B cell (primary cell): Measurements from ENCODE around the gene HOXC13.

ENCODE experiments used
- CTCF ChIP-seq: fragments of 200-600 bp; IDR thresholded peaks from one replicate; pipeline ENCODE4 v1.8.0; 2022; ENCODE audit warnings: antibody characterized with exemption, mild to moderate bottlenecking
- EZH2 ChIP-seq: IDR thresholded peaks from 2 replicates; pipeline ENCODE4 v1.6.1; 2012; ENCODE audit warnings: borderline replicate concordance, low read depth, mild to moderate bottlenecking, moderate library complexity, low read length; ENCODE audit not compliant: insufficient read depth, poor library complexity, severe bottlenecking

DNA sequence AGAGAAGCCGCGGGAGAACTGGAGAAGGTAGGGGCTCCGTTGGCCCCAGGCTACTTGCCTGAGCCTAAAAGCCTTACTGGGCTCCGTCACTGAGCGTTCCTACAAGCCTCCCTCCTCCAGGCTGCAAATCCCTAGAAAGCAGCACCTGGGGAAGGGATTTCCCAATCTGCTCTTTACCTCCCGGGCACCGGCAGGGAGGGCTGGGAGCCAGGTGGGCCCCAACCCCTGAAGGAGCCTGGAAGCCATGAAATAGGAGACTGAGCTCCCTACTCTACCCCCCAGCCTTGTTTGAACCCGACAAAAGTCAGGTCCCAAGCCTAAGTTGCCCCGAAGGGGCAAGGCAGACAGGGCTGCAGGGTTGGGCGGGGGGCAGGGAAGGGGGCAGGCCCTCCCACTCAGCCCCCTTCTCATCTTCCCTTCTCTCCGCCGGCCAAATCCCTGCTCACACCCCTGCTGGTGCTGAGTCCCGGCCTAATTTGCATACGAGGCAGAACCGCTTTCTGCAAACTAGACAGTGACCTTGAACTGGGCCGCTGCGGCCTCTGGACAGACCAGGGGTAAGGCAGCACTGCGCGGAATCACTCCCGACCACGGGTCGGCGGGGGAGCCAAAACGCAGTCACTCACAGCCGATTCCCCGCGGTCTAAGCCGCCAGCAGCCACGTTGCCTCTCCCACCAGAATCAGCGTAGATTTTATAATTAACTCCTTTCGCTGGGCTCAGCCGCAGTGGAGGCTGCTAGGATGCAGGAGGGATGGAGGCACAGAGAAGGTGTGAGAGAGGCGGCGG is 12.4 kb downstream of the HOXC13 start:
- TF ChIP-seq EZH2, result no peak
- TF ChIP-seq CTCF, result no peak
